T1000 (cell line): ENCODE measurements around the gene SSC5D.
"Not testable (repeated sequence)": the region's sequence is repeated elsewhere in the genome, so short reads cannot be mapped to it uniquely, and the experiment has no call there.

Experiments used
- DNase-seq: peaks from one replicate; lab custom pipeline; 2025; ENCODE audit warnings: mixed read lengths; lab: John Stamatoyannopoulos, UW

SSC5D gene

GRCh38 chr19:55487924-55488687, at the start of gene SSC5D:
SSC5D (plus strand) TSS chr19:55488436; CDS start chr19:55488590, 154 bp downstream.
- DNase-seq, result no peak

GRCh38 chr19:55439052-55439451, 49.2 kb upstream of the SSC5D start:
- DNase-seq, result no peak

GRCh38 chr19:55440411-55441105, 47.7 kb upstream of the SSC5D start:
- no peak for DNase-seq

- no peak for DNase-seq
Observed at GRCh38 chr19:55441319-55441691, 46.9 kb upstream of the SSC5D start.

- DNase-seq, result no peak
Observed at GRCh38 chr19:55441692-55442321, 46.4 kb upstream of the SSC5D start.

- no peak for DNase-seq
Observed at GRCh38 chr19:55442372-55442961, 45.8 kb upstream of the SSC5D start.

- no peak for DNase-seq
Observed at GRCh38 chr19:55443045-55443823, 45.0 kb upstream of the SSC5D start, which contains the start of gene SHISA7. SHISA7 (minus strand) TSS chr19:55443300; CDS start chr19:55442863, 437 bp downstream.

- DNase-seq, result no peak
Observed at GRCh38 chr19:55443824-55444480, 44.3 kb upstream of the SSC5D start.

GRCh38 chr19:55444646-55445045, 43.6 kb upstream of the SSC5D start:
- no peak for DNase-seq

GRCh38 chr19:55446060-55446459, 42.2 kb upstream of the SSC5D start:
- no peak for DNase-seq

GRCh38 chr19:55447421-55448174, 40.6 kb upstream of the SSC5D start:
- DNase-seq, result peak; percentile 34

- DNase-seq, result not testable (repeated sequence)
Observed at GRCh38 chr19:55448175-55448490, 40.1 kb upstream of the SSC5D start.

- no peak for DNase-seq
Observed at GRCh38 chr19:55449469-55449868, 38.8 kb upstream of the SSC5D start.

- no peak for DNase-seq
Observed at GRCh38 chr19:55451163-55451964, 36.9 kb upstream of the SSC5D start.

- DNase-seq, result no peak
Observed at GRCh38 chr19:55451965-55452748, 36.1 kb upstream of the SSC5D start.

- DNase-seq, result no peak
Observed at GRCh38 chr19:55452749-55453346, 35.4 kb upstream of the SSC5D start.

- DNase-seq, result no peak
Observed at GRCh38 chr19:55453511-55454260, 34.5 kb upstream of the SSC5D start.

- no peak for DNase-seq
Observed at GRCh38 chr19:55454787-55455243, 33.4 kb upstream of the SSC5D start.
